GM10248 (cell line): ENCODE data around the gene GCN1.
"Not testable (repeated sequence)": the region's sequence is repeated elsewhere in the genome, so short reads cannot be mapped to it uniquely, and the experiment has no call there.

Source experiments
- CTCF ChIA-PET: fragments of 300-600 bp; sonication (Branson Sonifier 250); formaldehyde crosslinking; extraction: SDS; loops from one replicate; lab custom pipeline; 2021; ENCODE audit warnings: antibody characterized with exemption; lab: Yijun Ruan, JAX
- POLR2A ChIA-PET: fragments of 350-650 bp; sonication (Branson Sonifier 250); formaldehyde crosslinking; extraction: SDS; loops from one replicate; lab custom pipeline; 2020; ENCODE audit warnings: antibody characterized with exemption; lab: Yijun Ruan, JAX
- DNase-seq: peaks from one replicate; pipeline ENCODE4 v3.0.0; 2012; ENCODE audit errors: extremely low spot score
- TF ChIP-seq, protein P1 (sequence below): IDR thresholded peaks from 2 replicates; pipeline ENCODE4 v1.5.1; 2012; ENCODE audit warnings: mild to moderate bottlenecking, low read depth; ENCODE audit errors: extremely low read depth, missing control alignments, control extremely low read depth

The GCN1 gene

GRCh38 chr12:120239776-120240494 is 45.4 kb upstream of the GCN1 start:
- TF ChIP-seq, protein P1, sequence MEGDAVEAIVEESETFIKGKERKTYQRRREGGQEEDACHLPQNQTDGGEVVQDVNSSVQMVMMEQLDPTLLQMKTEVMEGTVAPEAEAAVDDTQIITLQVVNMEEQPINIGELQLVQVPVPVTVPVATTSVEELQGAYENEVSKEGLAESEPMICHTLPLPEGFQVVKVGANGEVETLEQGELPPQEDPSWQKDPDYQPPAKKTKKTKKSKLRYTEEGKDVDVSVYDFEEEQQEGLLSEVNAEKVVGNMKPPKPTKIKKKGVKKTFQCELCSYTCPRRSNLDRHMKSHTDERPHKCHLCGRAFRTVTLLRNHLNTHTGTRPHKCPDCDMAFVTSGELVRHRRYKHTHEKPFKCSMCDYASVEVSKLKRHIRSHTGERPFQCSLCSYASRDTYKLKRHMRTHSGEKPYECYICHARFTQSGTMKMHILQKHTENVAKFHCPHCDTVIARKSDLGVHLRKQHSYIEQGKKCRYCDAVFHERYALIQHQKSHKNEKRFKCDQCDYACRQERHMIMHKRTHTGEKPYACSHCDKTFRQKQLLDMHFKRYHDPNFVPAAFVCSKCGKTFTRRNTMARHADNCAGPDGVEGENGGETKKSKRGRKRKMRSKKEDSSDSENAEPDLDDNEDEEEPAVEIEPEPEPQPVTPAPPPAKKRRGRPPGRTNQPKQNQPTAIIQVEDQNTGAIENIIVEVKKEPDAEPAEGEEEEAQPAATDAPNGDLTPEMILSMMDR = no peak
- POLR2A ChIA-PET = interaction anchor here (0.6 to 1.2 kb wide), 3 partner anchors 15 to 39 kb away, joined by 3 to 4 read pairs (median 4); partner anchors contain the start of gene RPLP0
- CTCF ChIA-PET = interaction anchor here (1.2 to 17.2 kb wide), 5 partner anchors 9 to 25 kb away, joined by 3 to 271 read pairs (median 8); partner anchors contain the start of gene PXN
- DNase-seq = no peak

DNA sequence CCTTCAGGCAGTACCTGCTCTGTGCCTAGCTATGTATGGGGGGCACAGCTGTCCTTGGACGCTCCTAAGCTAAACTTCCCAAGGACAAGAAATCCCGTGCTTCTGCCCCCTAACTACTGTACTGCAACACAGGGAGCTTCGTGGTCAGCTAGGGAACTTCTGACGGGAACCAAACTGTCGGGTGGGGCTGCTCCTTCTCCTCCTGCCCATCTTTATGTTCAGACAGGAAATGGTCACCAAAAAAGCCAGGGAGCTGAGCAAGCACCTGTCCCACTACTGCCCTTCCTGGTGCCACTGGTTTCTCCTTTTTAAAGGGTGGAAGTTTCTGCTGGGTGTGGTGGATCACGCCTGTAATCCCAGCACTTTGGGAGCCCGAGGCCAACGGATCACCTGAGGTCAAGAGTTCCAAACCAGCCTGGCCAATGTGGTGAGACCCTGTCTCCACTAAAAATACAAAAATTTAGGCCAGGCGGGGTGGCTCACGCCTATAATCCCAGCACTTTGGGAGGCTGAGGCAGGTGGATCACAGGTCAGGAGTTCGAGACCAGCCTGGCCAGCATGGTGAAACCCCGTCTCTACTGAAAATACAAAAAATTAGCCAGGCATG is 44.4 kb upstream of the GCN1 start:
- no peak for DNase-seq
- TF ChIP-seq, protein P1 = no peak
- ChIA-PET POLR2A (interaction anchor here (0.9 to 1.2 kb wide), 2 partner anchors 17 to 38 kb away, joined by 4 read pairs; partner anchors contain the start of gene RPLP0), CTCF (interaction anchor here (1.2 to 17.2 kb wide), 6 partner anchors 10 to 63 kb away, joined by 3 to 271 read pairs (median 6); partner anchors contain the start of genes PXN and SIRT4)

DNA sequence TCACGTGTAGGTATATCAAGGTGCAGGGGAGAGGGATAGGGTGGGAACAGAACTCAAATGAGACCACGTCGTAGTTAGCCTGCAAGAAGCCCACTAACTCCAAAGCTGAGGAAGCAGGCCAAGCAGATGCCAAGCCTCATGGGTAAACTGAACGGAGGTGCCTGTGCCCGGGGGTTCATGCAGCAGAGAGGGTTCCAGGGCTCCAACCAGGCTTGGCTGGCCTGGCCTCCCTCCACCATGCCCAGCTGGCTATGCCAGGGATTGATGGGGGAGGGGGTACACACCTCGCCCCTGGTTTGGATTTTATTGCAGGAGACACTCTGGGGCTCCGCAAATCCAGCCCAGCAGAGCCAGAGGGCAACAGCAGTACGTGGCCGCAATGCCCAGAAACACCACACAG is 43.7 kb upstream of the GCN1 start:
- POLR2A ChIA-PET = interaction anchor here (0.8 kb wide), 1 partner anchor 53 kb away, joined by 10 read pairs; the partner anchor contains the start of gene RNU4-2
- TF ChIP-seq, protein P1 = no peak
- CTCF ChIA-PET = interaction anchor here (1.4 to 17.2 kb wide), 4 partner anchors 11 to 64 kb away, joined by 4 to 271 read pairs (median 54); partner anchors contain the start of genes PXN and SIRT4
- DNase-seq = no peak

DNA sequence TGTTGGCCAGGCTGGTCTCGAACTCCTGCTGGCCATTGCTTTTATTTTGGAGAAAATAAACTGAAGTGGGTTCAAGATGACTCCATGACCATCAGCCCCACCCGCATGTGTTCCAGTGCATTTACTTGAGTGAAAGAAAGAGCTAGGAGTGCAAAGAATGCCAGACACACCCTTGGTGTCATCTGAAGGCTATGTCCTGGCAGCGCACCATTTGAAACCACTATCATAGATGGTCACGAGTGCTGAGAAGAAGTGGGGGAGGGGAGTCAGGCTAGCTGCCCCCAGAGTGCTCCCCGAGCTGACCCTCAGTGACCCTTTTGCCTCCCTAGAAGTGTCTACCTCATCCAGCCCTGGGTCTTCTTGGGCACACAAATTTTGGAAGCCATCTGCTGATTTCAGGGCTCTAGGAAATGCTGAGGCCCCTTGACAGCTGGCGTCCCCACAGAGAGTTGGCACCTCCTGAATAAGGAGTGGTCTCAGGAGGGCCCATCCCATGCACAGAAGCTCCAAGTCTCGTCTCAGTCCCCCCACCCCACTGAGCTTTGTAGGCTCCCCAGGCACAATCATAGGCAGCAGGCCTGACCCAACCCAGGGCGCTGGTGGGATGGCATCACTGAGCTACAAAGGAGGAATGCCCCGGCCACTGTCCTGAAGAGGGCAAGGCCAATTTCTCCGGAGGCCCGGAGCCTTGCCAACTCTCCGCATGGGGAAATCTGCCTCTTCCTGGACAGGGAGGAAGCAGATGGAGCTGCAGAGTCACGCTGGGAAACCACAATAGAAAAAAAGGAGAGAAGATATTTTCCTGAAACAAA is 43.1 kb upstream of the GCN1 start:
- CTCF ChIA-PET = interaction anchor here (1.0 to 17.2 kb wide), 5 partner anchors 11 to 64 kb away, joined by 3 to 271 read pairs (median 4); partner anchors contain the start of genes PXN and SIRT4

GRCh38 chr12:120236809-120237208 is 42.3 kb upstream of the GCN1 start:
- POLR2A ChIA-PET, DNase-seq: not testable (repeated sequence)
- CTCF ChIA-PET = interaction anchor here (0.8 to 17.2 kb wide), 4 partner anchors 10 to 29 kb away, joined by 3 to 271 read pairs (median 53); partner anchors contain the start of gene PXN

More for the DNA sequence above, 43.1 kb upstream of the GCN1 start:
- POLR2A ChIA-PET = interaction anchor here (0.8 kb wide), 2 partner anchors 36 to 54 kb away, joined by 3 to 10 read pairs; partner anchors contain the start of genes RNU4-2 and RPLP0
- TF ChIP-seq, protein P1 = no peak
- DNase-seq = no peak
